G401.6 (cell line): ENCODE results near the gene SELENOM.

Experiments
- FAIRE-seq: peaks from 2 replicates; lab custom pipeline; 2012; peaks lifted over from hg19 to GRCh38; lab: Jason Lieb, UNC

Gene SELENOM

GRCh38 chr22:31107178-31107893, at the start of gene SELENOM:
Gene SELENOM (minus strand): TSS chr22:31107568. CDS start chr22:31107505, 63 bp downstream.
- FAIRE-seq, result peak; percentile 95

- no peak for FAIRE-seq
Measured at GRCh38 chr22:31155422-31155821, 48.1 kb upstream of the SELENOM start.

GRCh38 chr22:31154975-31155374, 47.6 kb upstream of the SELENOM start:
- FAIRE-seq, result no peak

GRCh38 chr22:31153357-31153756, 46.0 kb upstream of the SELENOM start:
- no peak for FAIRE-seq

- FAIRE-seq, result no peak
Measured at GRCh38 chr22:31151872-31152271, 44.5 kb upstream of the SELENOM start.

- no peak for FAIRE-seq
Measured at GRCh38 chr22:31150615-31151014, 43.2 kb upstream of the SELENOM start.

- FAIRE-seq, result peak; percentile 86
Measured at GRCh38 chr22:31148953-31149627, 41.7 kb upstream of the SELENOM start.

GRCh38 chr22:31148488-31148887, 41.1 kb upstream of the SELENOM start:
- FAIRE-seq, result no peak

- no peak for FAIRE-seq
Measured at GRCh38 chr22:31144223-31144622, 36.9 kb upstream of the SELENOM start.

GRCh38 chr22:31143537-31143936, 36.2 kb upstream of the SELENOM start:
- no peak for FAIRE-seq

GRCh38 chr22:31143038-31143437, 35.7 kb upstream of the SELENOM start:
- FAIRE-seq, result no peak

- FAIRE-seq, result no peak
Measured at GRCh38 chr22:31142285-31142684, 34.9 kb upstream of the SELENOM start.

GRCh38 chr22:31141551-31141950, 34.2 kb upstream of the SELENOM start:
- FAIRE-seq, result no peak

- FAIRE-seq, result no peak
Measured at GRCh38 chr22:31140746-31141145, 33.4 kb upstream of the SELENOM start.

- FAIRE-seq, result no peak
Measured at GRCh38 chr22:31139866-31140716, 32.7 kb upstream of the SELENOM start, which contains the start of gene PLA2G3. Gene PLA2G3 (minus strand): TSS chr22:31140508. CDS start chr22:31140354, 154 bp downstream.

GRCh38 chr22:31139066-31139465, 31.7 kb upstream of the SELENOM start:
- no peak for FAIRE-seq

- FAIRE-seq, result no peak
Measured at GRCh38 chr22:31138126-31138525, 30.8 kb upstream of the SELENOM start.

- no peak for FAIRE-seq
Measured at GRCh38 chr22:31137721-31138120, 30.4 kb upstream of the SELENOM start.

- no peak for FAIRE-seq
Measured at GRCh38 chr22:31136711-31137110, 29.3 kb upstream of the SELENOM start.

- no peak for FAIRE-seq
Measured at GRCh38 chr22:31136155-31136554, 28.8 kb upstream of the SELENOM start.

GRCh38 chr22:31135706-31136105, 28.3 kb upstream of the SELENOM start:
- FAIRE-seq, result no peak

- FAIRE-seq, result no peak
Measured at GRCh38 chr22:31134688-31135087, 27.3 kb upstream of the SELENOM start.

GRCh38 chr22:31133911-31134310, 26.5 kb upstream of the SELENOM start:
- FAIRE-seq, result no peak
